HuH-7 (cell line): ENCODE results near the gene ZFYVE21.
"Not testable (repeated sequence)": the region's sequence is repeated elsewhere in the genome, so short reads cannot be mapped to it uniquely, and the experiment has no call there.

Experiments
- DNase-seq: peaks from one replicate; pipeline ENCODE4 v3.0.0; 2011; ENCODE audit warnings: low spot score

Gene ZFYVE21

GRCh38 chr14:103715052-103716000, at the start of gene ZFYVE21, which contains the start of gene XRCC3:
ZFYVE21 (plus strand) TSS chr14:103715810; CDS start chr14:103715842, 32 bp downstream.
XRCC3 (minus strand) TSS chr14:103715451; CDS start chr14:103711087, 4,364 bp downstream.
- DNase-seq: peak; percentile 100

GRCh38 chr14:103667671-103668070, 47.9 kb upstream of the ZFYVE21 start:
- DNase-seq: no peak

- no peak for DNase-seq
Measured at GRCh38 chr14:103668117-103668516, 47.5 kb upstream of the ZFYVE21 start.

GRCh38 chr14:103669370-103669769, 46.2 kb upstream of the ZFYVE21 start:
- no peak for DNase-seq

GRCh38 chr14:103671911-103672310, 43.7 kb upstream of the ZFYVE21 start:
- no peak for DNase-seq

GRCh38 chr14:103675957-103676356, 39.7 kb upstream of the ZFYVE21 start:
- DNase-seq: no peak

- DNase-seq: no peak
Measured at GRCh38 chr14:103676881-103677675, 38.5 kb upstream of the ZFYVE21 start.

- no peak for DNase-seq
Measured at GRCh38 chr14:103679351-103679750, 36.3 kb upstream of the ZFYVE21 start.

GRCh38 chr14:103680491-103681231, 34.9 kb upstream of the ZFYVE21 start:
- DNase-seq: no peak

GRCh38 chr14:103683139-103683538, 32.5 kb upstream of the ZFYVE21 start:
- no peak for DNase-seq

- no peak for DNase-seq
Measured at GRCh38 chr14:103684471-103684870, 31.1 kb upstream of the ZFYVE21 start.

- DNase-seq: no peak
Measured at GRCh38 chr14:103684871-103685270, 30.7 kb upstream of the ZFYVE21 start.

- no peak for DNase-seq
Measured at GRCh38 chr14:103685276-103686211, 30.1 kb upstream of the ZFYVE21 start.

GRCh38 chr14:103686831-103687485, 28.7 kb upstream of the ZFYVE21 start:
- no peak for DNase-seq

GRCh38 chr14:103687712-103688111, 27.9 kb upstream of the ZFYVE21 start:
- no peak for DNase-seq

GRCh38 chr14:103688441-103688840, 27.2 kb upstream of the ZFYVE21 start:
- no peak for DNase-seq

GRCh38 chr14:103688906-103689902, 26.4 kb upstream of the ZFYVE21 start:
- DNase-seq: no peak

GRCh38 chr14:103690332-103690731, 25.3 kb upstream of the ZFYVE21 start:
- DNase-seq: no peak

GRCh38 chr14:103691655-103692054, 24.0 kb upstream of the ZFYVE21 start:
- not testable (repeated sequence) for DNase-seq
